Measurements from ENCODE around the gene DISP3. TPM values are rescaled to one million over a fixed set of nuclear protein-coding genes. Genes with fewer than 3 reads are reported as not detected.

The DISP3 gene
- polyA plus RNA-seq, 3 donors: 0.01 TPM; not detected in 2

GRCh38 chr1:11546456-11546855, 67.5 kb downstream of the DISP3 start:
- no peaks in the 10 kb centered on the region for H3K9me3 ChIP-seq (replicated peaks in 1 of 2; ENCODE audit: control insufficient read depth in 1 of 2, insufficient read depth in 1 of 2, low read length in 2 of 2)
- no peaks in the 10 kb centered on the region for H3K36me3 ChIP-seq (replicated peaks in 1 of 2; ENCODE audit: control insufficient read depth in 1 of 2, insufficient read depth in 2 of 2, low read length in 2 of 2)
- H3K27ac ChIP-seq (ENCODE audit: low read depth in 1 of 2, low read length in 2 of 2): no peak overlapping the region
- Mint-ChIP-seq H3K27ac (no peak overlapping the region), H3K36me3 (no peaks in the 10 kb centered on the region), H3K9me3 (peaks cover 0 to 3% (median 0%) of the 10 kb centered on the region in 7 donors), H3K4me3 (no peak overlapping the region), H3K27me3 (ENCODE audit: low read depth in 3 of 3) (peaks cover 3 to 7% (median 6%) of the 10 kb centered on the region in 3 donors), H3K4me1 (no peaks in the 10 kb centered on the region)
- H3K79me2 ChIP-seq (ENCODE audit: insufficient read depth, low read length): no peaks in the 10 kb centered on the region
- no peak overlapping the region for H3K9ac ChIP-seq (ENCODE audit: insufficient read depth, low read length, poor library complexity, severe bottlenecking)
- no peak overlapping the region for H3K4me2 ChIP-seq (replicated peaks; ENCODE audit: extremely low read depth, low read length, poor library complexity, severe bottlenecking)
- H3K4me1 ChIP-seq (ENCODE audit: control insufficient read depth in 1 of 2, insufficient read depth in 2 of 2, low read length in 2 of 2): no peaks in the 10 kb centered on the region
- WGBS (ENCODE audit: insufficient coverage): 84% methylated on average over 3 of the region's 4 CpGs
- H2AFZ ChIP-seq (ENCODE audit: insufficient read depth, low read depth, low read length, poor library complexity, severe bottlenecking): no peak overlapping the region
- TF ChIP-seq, protein P1, sequence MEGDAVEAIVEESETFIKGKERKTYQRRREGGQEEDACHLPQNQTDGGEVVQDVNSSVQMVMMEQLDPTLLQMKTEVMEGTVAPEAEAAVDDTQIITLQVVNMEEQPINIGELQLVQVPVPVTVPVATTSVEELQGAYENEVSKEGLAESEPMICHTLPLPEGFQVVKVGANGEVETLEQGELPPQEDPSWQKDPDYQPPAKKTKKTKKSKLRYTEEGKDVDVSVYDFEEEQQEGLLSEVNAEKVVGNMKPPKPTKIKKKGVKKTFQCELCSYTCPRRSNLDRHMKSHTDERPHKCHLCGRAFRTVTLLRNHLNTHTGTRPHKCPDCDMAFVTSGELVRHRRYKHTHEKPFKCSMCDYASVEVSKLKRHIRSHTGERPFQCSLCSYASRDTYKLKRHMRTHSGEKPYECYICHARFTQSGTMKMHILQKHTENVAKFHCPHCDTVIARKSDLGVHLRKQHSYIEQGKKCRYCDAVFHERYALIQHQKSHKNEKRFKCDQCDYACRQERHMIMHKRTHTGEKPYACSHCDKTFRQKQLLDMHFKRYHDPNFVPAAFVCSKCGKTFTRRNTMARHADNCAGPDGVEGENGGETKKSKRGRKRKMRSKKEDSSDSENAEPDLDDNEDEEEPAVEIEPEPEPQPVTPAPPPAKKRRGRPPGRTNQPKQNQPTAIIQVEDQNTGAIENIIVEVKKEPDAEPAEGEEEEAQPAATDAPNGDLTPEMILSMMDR (IDR thresholded peaks at IDR 0.05): no peak
- H3K4me3 ChIP-seq (replicated peaks in 1 of 3; ENCODE audit: low read depth in 2 of 3, low read length in 3 of 3): no peak overlapping the region
- intact Hi-C loops (cut with micrococcal nuclease): no loop called here
- no peaks in the 10 kb centered on the region for H3K27me3 ChIP-seq (ENCODE audit: control insufficient read depth in 2 of 2, insufficient read depth in 2 of 2, low read length in 2 of 2)
- DNase-seq: no peak
- H4K20me1 ChIP-seq (ENCODE audit: insufficient read depth, low read length): no peaks in the 10 kb centered on the region

DNA sequence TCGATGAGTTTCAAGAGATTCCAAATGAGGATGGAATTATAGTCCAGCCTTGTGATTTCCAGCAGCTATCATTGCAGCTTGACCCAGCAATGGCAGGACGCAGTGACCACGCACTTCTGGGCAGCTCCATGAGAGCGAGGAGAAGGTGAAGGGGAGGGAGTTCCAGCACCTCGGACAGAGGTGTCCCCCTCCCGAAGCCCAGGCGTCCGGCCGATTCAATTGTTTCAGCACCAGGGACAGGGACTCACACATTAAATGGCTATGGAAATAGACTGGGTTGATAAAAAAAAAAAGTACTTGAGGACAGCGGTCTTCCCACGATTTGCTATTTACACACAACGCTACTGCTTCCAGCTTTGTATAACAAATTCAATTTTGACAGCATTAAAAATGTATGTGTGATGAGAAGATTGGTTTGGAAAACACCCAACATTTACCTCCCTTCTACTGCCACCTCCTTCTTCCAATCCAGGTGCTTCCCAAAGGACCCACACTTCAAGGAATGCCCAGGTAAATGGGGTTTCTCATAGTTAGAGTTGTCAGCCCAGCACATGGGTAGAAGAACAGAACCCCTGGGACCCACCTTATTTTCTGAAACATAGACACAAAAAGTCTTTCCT, 71.8 kb downstream of the DISP3 start:
- Histone ChIP-seq H4K20me1 (ENCODE audit: insufficient read depth, low read length) (no peaks in the 10 kb centered on the region), H3K27ac (ENCODE audit: low read depth in 1 of 2, low read length in 2 of 2) (no peak overlapping the region), H3K4me3 (replicated peaks in 1 of 3; ENCODE audit: low read depth in 2 of 3, low read length in 3 of 3) (no peak overlapping the region), H2AFZ (ENCODE audit: insufficient read depth, low read depth, low read length, poor library complexity, severe bottlenecking) (no peak overlapping the region), H3K27me3 (ENCODE audit: control insufficient read depth in 2 of 2, insufficient read depth in 2 of 2, low read length in 2 of 2) (no peaks in the 10 kb centered on the region), H3K9me3 (replicated peaks in 1 of 2; ENCODE audit: control insufficient read depth in 1 of 2, insufficient read depth in 1 of 2, low read length in 2 of 2) (no peaks in the 10 kb centered on the region), H3K79me2 (ENCODE audit: insufficient read depth, low read length) (no peaks in the 10 kb centered on the region), H3K4me2 (replicated peaks; ENCODE audit: extremely low read depth, low read length, poor library complexity, severe bottlenecking) (no peak overlapping the region), H3K4me1 (ENCODE audit: control insufficient read depth in 1 of 2, insufficient read depth in 2 of 2, low read length in 2 of 2) (no peaks in the 10 kb centered on the region), H3K9ac (ENCODE audit: insufficient read depth, low read length, poor library complexity, severe bottlenecking) (no peak overlapping the region), H3K36me3 (replicated peaks in 1 of 2; ENCODE audit: control insufficient read depth in 1 of 2, insufficient read depth in 2 of 2, low read length in 2 of 2) (no peaks in the 10 kb centered on the region)
- H3K4me3 Mint-ChIP-seq: no peak overlapping the region
- H3K27ac Mint-ChIP-seq: no peak overlapping the region
- TF ChIP-seq, protein P1 (IDR thresholded peaks at IDR 0.05): no peak
- intact Hi-C loops (cut with micrococcal nuclease): no loop called here
- DNase-seq: no peak
- 9% methylated on average over 7 of the region's 12 CpGs for WGBS (ENCODE audit: insufficient coverage)
- H3K4me1 Mint-ChIP-seq: no peaks in the 10 kb centered on the region
- peaks cover 0 to 3% (median 0%) of the 10 kb centered on the region in 7 donors for H3K9me3 Mint-ChIP-seq
- H3K36me3 Mint-ChIP-seq: no peaks in the 10 kb centered on the region
- peaks cover 3 to 6% (median 4%) of the 10 kb centered on the region in 3 donors for H3K27me3 Mint-ChIP-seq (ENCODE audit: low read depth in 3 of 3)
